Ovary (tissue), 3 donors: ENCODE measurements around the gene HSD11B2.

Experiments
- CTCF ChIP-seq, 3 donors: fragments of 450-650 bp in 2 of 3; fragments of 200-600 bp in 1 of 3; IDR thresholded peaks; one replicate each; pipeline versions ENCODE4 v1.5.1 to v1.8.0; 2016 to 2022; ENCODE audit warnings: antibody characterized with exemption in 3 of 3, mild to moderate bottlenecking in 1 of 3
- POLR2A ChIP-seq: fragments of 450-650 bp; IDR thresholded peaks from one replicate; pipeline ENCODE4 v1.6.1; 2017; ENCODE audit warnings: antibody characterized with exemption, mild to moderate bottlenecking, moderate library complexity
- donor health status: DM: no; HTN: no; CAD: no.

DNA sequence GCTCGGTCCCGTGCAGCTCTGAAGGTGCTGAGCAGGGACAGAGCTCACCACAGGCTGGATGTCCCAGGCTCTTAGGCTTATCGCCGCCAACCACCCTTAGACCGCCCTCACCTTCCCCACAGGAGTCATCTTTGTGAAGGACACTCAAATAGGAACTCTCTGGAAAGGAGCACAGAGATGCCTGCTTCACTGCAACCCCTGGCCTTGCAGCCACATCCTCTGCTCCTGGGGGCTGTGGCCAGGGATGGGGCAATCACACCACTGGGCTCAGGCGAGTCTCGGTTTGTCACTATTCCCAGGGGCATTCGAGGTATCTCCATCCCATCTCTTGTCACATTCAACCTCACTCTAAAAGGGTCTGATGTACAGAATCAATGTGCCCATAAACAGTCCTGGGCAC, 25.6 kb upstream of the HSD11B2 start:
- TF ChIP-seq POLR2A (no peak), CTCF (IDR thresholded peaks at IDR 0.05) (no peak)
